SK-N-SH (cell line): Measurements from ENCODE around the gene AFF3. TPM values are rescaled to one million over a fixed set of nuclear protein-coding genes. Genes with fewer than 3 reads are reported as not detected.

ENCODE experiments used
- CTCF ChIA-PET: fragments of 300-600, 350-600 bp; formaldehyde crosslinking; extraction: SDS; loops from one replicate; lab custom pipeline; 2021; lab: Yijun Ruan, JAX
- POLR2A ChIA-PET: fragments of 350-600 bp; sonication (Branson Sonifier 250); formaldehyde crosslinking; extraction: SDS; loops from one replicate; lab custom pipeline; 2020; ENCODE audit warnings: antibody characterized with exemption, inconsistent platforms; lab: Yijun Ruan, JAX
- DNase-seq: peaks from one replicate; pipeline ENCODE4 v3.0.0; 2012
- H2AFZ ChIP-seq: fragments of 200-600 bp; sonication (generic); 2 replicates; pipeline ENCODE4 v1.8.1; 2016; ENCODE audit warnings: antibody characterized with exemption, mild to moderate bottlenecking, low read depth
- H3F3A ChIP-seq: fragments of 200-600 bp; sonication (generic); replicated peaks from 2 replicates; pipeline ENCODE3; 2016; ENCODE audit warnings: antibody characterized with exemption, mild to moderate bottlenecking; ENCODE audit not compliant: insufficient read depth
- H3K27ac ChIP-seq, 2 experiments: fragments of 200-500 bp in 1 of 2; fragments of 200-600 bp in 1 of 2; sonication (Bioruptor generic) in 1 of 2; sonication (generic), shearing (Covaris generic) in 1 of 2; 2 replicates each; pipeline versions ENCODE4 v1.5.1 to v1.6.1; 2014 to 2016; ENCODE audit warnings: low read depth in 2 of 2, inconsistent platforms in 1 of 2, low read length in 1 of 2, mild to moderate bottlenecking in 1 of 2, mixed read lengths in 1 of 2
- H3K27me3 ChIP-seq: fragments of 200-600 bp; sonication (generic), shearing (Covaris generic); 2 replicates; pipeline ENCODE4 v1.6.1; 2016; ENCODE audit warnings: mixed run types; ENCODE audit not compliant: insufficient read depth
- H3K36me3 ChIP-seq, 2 experiments: fragments of 200-500 bp in 1 of 2; fragments of 200-600 bp in 1 of 2; sonication (Bioruptor generic) in 1 of 2; sonication (generic) in 1 of 2; replicated peaks in 1 of 2; 2 replicates each; pipeline versions ENCODE3 to v1.5.1; 2014 to 2016; ENCODE audit warnings: low read length in 1 of 2, mild to moderate bottlenecking in 1 of 2; ENCODE audit not compliant: insufficient read depth in 2 of 2, control insufficient read depth in 1 of 2
- H3K4me1 ChIP-seq, 2 experiments: fragments of 200-500 bp in 1 of 2; fragments of 200-600 bp in 1 of 2; sonication (Bioruptor generic) in 1 of 2; sonication (generic), shearing (Covaris generic) in 1 of 2; 2 replicates each; pipeline versions ENCODE4 v1.5.1 to v1.6.1; 2014 to 2016; ENCODE audit warnings: low read depth in 1 of 2, low read length in 1 of 2, mixed run types in 1 of 2; ENCODE audit not compliant: insufficient read depth in 2 of 2, control insufficient read depth in 1 of 2
- H3K4me2 ChIP-seq: fragments of 200-600 bp; sonication (generic), shearing (Covaris generic); 2 replicates; pipeline ENCODE4 v1.6.1; 2017; ENCODE audit warnings: mixed run types
- H3K4me3 ChIP-seq, 2 experiments: fragments of 200-500 bp in 1 of 2; fragments of 200-600 bp in 1 of 2; sonication (Bioruptor generic) in 1 of 2; sonication (generic), shearing (Covaris generic) in 1 of 2; 2 replicates each; pipeline versions ENCODE4 v1.5.1 to v1.8.1; 2014 to 2016; ENCODE audit warnings: low read depth in 2 of 2, inconsistent platforms in 1 of 2, low read length in 1 of 2, mild to moderate bottlenecking in 1 of 2, mixed read lengths in 1 of 2, moderate library complexity in 1 of 2
- H3K79me2 ChIP-seq: fragments of 200-600 bp; sonication (generic); 2 replicates; pipeline ENCODE4 v1.8.1; 2017; ENCODE audit warnings: mild to moderate bottlenecking; ENCODE audit not compliant: insufficient read depth
- H3K9ac ChIP-seq: fragments of 200-600 bp; sonication (generic); 2 replicates; pipeline ENCODE4 v1.6.1; 2017; ENCODE audit warnings: mixed run types
- H3K9me2 ChIP-seq: fragments of 200-600 bp; sonication (generic); 2 replicates; pipeline ENCODE4 v1.6.1; 2017; ENCODE audit warnings: mixed run types
- H3K9me3 ChIP-seq: fragments of 200-600 bp; sonication (generic); 2 replicates; pipeline ENCODE4 v1.6.1; 2017; ENCODE audit warnings: mixed run types, mild to moderate bottlenecking, moderate library complexity
- H4K20me1 ChIP-seq: fragments of 200-600 bp; sonication (generic); 2 replicates; pipeline ENCODE4 v1.6.1; 2017; ENCODE audit warnings: mild to moderate bottlenecking, mixed run types; ENCODE audit not compliant: insufficient read depth
- CHD2 ChIP-seq: fragments of 150-350 bp; IDR thresholded peaks from 2 replicates; pipeline ENCODE4 v1.6.1; 2018; ENCODE audit warnings: low read length; ENCODE audit not compliant: partially characterized antibody
- EP300 ChIP-seq, 2 experiments: IDR thresholded peaks; 2 replicates each; pipeline versions ENCODE4 v1.4.0 to v1.6.1; 2012; ENCODE audit warnings: borderline replicate concordance in 1 of 2, low read depth in 1 of 2, low read length in 1 of 2
- FOSL2 ChIP-seq: IDR thresholded peaks from 2 replicates; pipeline ENCODE4 v1.4.0; 2012; ENCODE audit warnings: low read depth, mild to moderate bottlenecking, moderate library complexity, borderline replicate concordance
- FOXJ3 ChIP-seq: sonication (generic); formaldehyde crosslinking; IDR thresholded peaks from 2 replicates; pipeline ENCODE4 v1.5.1; 2020; ENCODE audit warnings: mild to moderate bottlenecking, missing genetic modification reagents
- FOXM1 ChIP-seq: IDR thresholded peaks from 2 replicates; pipeline ENCODE4 v1.4.0; 2012; ENCODE audit warnings: low read depth, mild to moderate bottlenecking
- GATA2 ChIP-seq: sonication (generic); formaldehyde crosslinking; IDR thresholded peaks from 2 replicates; pipeline ENCODE4 v1.5.0; 2020; ENCODE audit warnings: mild to moderate bottlenecking, missing genetic modification reagents
- JUND ChIP-seq: IDR thresholded peaks from 2 replicates; pipeline ENCODE4 v1.4.0; 2012
- MEF2A ChIP-seq: IDR thresholded peaks from 2 replicates; pipeline ENCODE4 v1.4.0; 2012; ENCODE audit warnings: low read depth, borderline replicate concordance
- MXI1 ChIP-seq: IDR thresholded peaks from 2 replicates; pipeline ENCODE4 v1.6.1; 2012; ENCODE audit warnings: mild to moderate bottlenecking, low read depth, low read length, improper control_type of control experiment
- RCOR1 ChIP-seq: fragments of 150-350 bp; IDR thresholded peaks from 2 replicates; pipeline ENCODE4 v1.6.1; 2017; ENCODE audit warnings: antibody characterized with exemption, low read length
- RXRA ChIP-seq: IDR thresholded peaks from 2 replicates; pipeline ENCODE4 v1.4.0; 2012; ENCODE audit warnings: low read depth, mild to moderate bottlenecking, borderline replicate concordance
- TAF1 ChIP-seq: IDR thresholded peaks from 2 replicates; pipeline ENCODE4 v1.6.1; 2012; ENCODE audit warnings: low read depth, mild to moderate bottlenecking, low read length, moderate library complexity, borderline replicate concordance
- TCF12 ChIP-seq: IDR thresholded peaks from 2 replicates; pipeline ENCODE4 v1.4.0; 2012
- TEAD4 ChIP-seq: IDR thresholded peaks from 2 replicates; pipeline ENCODE4 v1.4.0; 2012; ENCODE audit warnings: mild to moderate bottlenecking, borderline replicate concordance; ENCODE audit not compliant: insufficient read depth
- WGBS: methylation state at CpG from one replicate; pipeline ENCODE4 v1.1.6; 2017; ENCODE audit warnings: low lambda C conversion rate; 5-methylcytosine and 5-hydroxymethylcytosine counted together
- polyA plus RNA-seq, 3 experiments: library from polyadenylated mRNA; depleted of rRNA; stranded (reverse); fragments of >200 nt; gene quantifications; 2 replicates each; pipeline ENCODE4 v1.2.3, GENCODE V29; 2012
- TF ChIP-seq, protein P1 (sequence below): IDR thresholded peaks from 2 replicates; pipeline ENCODE4 v1.4.0; 2012; ENCODE audit warnings: low read depth, borderline replicate concordance
- TF ChIP-seq, protein P2 (sequence below): fragments of 150-350 bp; IDR thresholded peaks from 2 replicates; pipeline ENCODE4 v1.6.1; 2017; ENCODE audit warnings: antibody characterized with exemption, low read length, low read depth, borderline replicate concordance

AFF3 gene
- polyA plus RNA-seq, 1 of the 3 experiments (the other 2 are of a cell fraction) = 0.36 TPM

DNA sequence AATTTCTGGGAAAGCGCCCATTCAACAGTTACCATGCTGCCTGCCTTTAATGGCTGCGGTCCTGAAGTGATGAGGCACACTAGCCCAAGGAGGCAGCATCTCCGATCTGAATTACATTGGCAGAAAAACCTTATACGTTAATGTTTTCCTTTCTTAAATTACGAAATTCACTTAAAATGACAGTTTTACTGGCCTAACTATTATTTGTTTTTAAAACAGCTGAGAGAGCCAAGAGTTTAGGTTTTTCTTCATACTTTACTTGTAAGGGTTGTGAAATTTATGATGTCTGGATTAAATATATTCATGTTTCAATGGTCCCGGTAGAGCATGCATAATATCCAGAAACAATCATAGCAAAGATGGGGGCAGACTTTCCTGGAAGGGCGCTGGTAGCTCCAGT lies 537.4 kb downstream of the AFF3 start:
- no peaks in the 10 kb centered on the region for H3F3A ChIP-seq
- H3K4me3 ChIP-seq = no peak overlapping the region
- no peak for DNase-seq
- no peak overlapping the region for H3K4me2 ChIP-seq
- WGBS = 76% methylated on average over 7 of the region's 7 CpGs
- H3K27me3 ChIP-seq = no peaks in the 10 kb centered on the region
- no peak for TF ChIP-seq MXI1
- CTCF ChIA-PET = interaction anchor here (0.9 kb wide), 1 partner anchor 658 kb away, joined by 3 read pairs; no protein-coding TSS in a partner anchor
- no peaks in the 10 kb centered on the region for H3K9me2 ChIP-seq
- POLR2A ChIA-PET = no interaction called here
- H3K36me3 ChIP-seq = no peaks in the 10 kb centered on the region
- no peak overlapping the region for H3K27ac ChIP-seq
- no peak overlapping the region for H2AFZ ChIP-seq
- no peaks in the 10 kb centered on the region for H3K9me3 ChIP-seq
- H3K9ac ChIP-seq = no peak overlapping the region
- H4K20me1 ChIP-seq = no peaks in the 10 kb centered on the region
- H3K79me2 ChIP-seq = no peaks in the 10 kb centered on the region
- peaks cover 0 to 16% of the 10 kb centered on the region in 2 experiments; a peak in 2 of 4 replicates for H3K4me1 ChIP-seq

DNA sequence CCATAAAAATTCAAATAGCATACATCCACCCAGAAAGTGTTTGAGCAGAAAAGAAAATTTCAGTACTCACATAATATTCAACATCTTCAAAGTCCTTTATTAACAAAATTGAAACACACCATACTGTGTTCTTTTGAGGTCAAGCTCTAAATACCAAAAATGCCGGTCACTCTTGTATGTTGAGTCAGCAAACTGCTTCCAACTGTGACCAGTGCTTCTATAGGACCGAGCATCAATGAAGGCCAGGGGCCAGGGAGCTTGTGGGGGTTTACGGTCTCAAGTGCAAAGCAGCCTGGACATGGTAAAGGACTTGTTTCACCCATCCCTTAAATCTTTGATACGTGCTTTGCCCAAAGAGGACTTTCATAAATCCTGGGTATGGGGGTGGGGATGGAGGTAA lies 539.9 kb downstream of the AFF3 start:
- H4K20me1 ChIP-seq = no peaks in the 10 kb centered on the region
- CTCF ChIA-PET = interaction anchor here (0.6 to 1.3 kb wide), 3 partner anchors 10 to 79 kb away, joined by 3 to 5 read pairs (median 3); no protein-coding TSS in a partner anchor

More for the DNA sequence above, 539.9 kb downstream of the AFF3 start:
- H3K27ac ChIP-seq = no peak overlapping the region
- H3K27me3 ChIP-seq = no peaks in the 10 kb centered on the region
- H3K9me2 ChIP-seq = no peaks in the 10 kb centered on the region
- H2AFZ ChIP-seq = no peak overlapping the region
- no peak overlapping the region for H3K4me2 ChIP-seq
- 88% methylated on average over 4 of the region's 4 CpGs for WGBS
- H3K9ac ChIP-seq = no peak overlapping the region
- no peaks in the 10 kb centered on the region for H3K36me3 ChIP-seq
- H3K4me1 ChIP-seq = peaks cover 0 to 15% of the 10 kb centered on the region in 2 experiments; a peak in 2 of 4 replicates
- POLR2A ChIA-PET = no interaction called here
- TF ChIP-seq, protein P1, sequence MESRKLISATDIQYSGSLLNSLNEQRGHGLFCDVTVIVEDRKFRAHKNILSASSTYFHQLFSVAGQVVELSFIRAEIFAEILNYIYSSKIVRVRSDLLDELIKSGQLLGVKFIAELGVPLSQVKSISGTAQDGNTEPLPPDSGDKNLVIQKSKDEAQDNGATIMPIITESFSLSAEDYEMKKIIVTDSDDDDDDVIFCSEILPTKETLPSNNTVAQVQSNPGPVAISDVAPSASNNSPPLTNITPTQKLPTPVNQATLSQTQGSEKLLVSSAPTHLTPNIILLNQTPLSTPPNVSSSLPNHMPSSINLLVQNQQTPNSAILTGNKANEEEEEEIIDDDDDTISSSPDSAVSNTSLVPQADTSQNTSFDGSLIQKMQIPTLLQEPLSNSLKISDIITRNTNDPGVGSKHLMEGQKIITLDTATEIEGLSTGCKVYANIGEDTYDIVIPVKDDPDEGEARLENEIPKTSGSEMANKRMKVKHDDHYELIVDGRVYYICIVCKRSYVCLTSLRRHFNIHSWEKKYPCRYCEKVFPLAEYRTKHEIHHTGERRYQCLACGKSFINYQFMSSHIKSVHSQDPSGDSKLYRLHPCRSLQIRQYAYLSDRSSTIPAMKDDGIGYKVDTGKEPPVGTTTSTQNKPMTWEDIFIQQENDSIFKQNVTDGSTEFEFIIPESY = no peak
- TF ChIP-seq FOXM1 (no peak), EP300 (IDR thresholded peaks at IDR 0.05; ENCODE audit: borderline replicate concordance in 1 of 2, low read depth in 1 of 2, low read length in 1 of 2) (0 out of 4 replicates have a peak, but pooled peaks of 1 of the 2 experiments have one; percentile 34), RCOR1 (no peak), GATA2 (CRISPR knock-in tag) (no peak), JUND (no peak), TEAD4 (peak; percentile 38; the same call in 1 of the 2 replicates), RXRA (no peak; the same call in 1 of the 2 replicates), TAF1 (no peak), FOSL2 (peak; percentile 39; the same call in 1 of the 2 replicates), TCF12 (peak; percentile 37), MEF2A (no peak), MXI1 (no peak), FOXJ3 (CRISPR knock-in tag) (no peak), CHD2 (no peak)
- TF ChIP-seq, protein P2, sequence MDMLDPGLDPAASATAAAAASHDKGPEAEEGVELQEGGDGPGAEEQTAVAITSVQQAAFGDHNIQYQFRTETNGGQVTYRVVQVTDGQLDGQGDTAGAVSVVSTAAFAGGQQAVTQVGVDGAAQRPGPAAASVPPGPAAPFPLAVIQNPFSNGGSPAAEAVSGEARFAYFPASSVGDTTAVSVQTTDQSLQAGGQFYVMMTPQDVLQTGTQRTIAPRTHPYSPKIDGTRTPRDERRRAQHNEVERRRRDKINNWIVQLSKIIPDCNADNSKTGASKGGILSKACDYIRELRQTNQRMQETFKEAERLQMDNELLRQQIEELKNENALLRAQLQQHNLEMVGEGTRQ = no peak
- TF ChIP-seq, all 33 proteins: peak for 4
- DNase-seq = no peak
- no peak overlapping the region for H3K4me3 ChIP-seq
- H3K79me2 ChIP-seq = no peaks in the 10 kb centered on the region
- no peaks in the 10 kb centered on the region for H3K9me3 ChIP-seq
- no peaks in the 10 kb centered on the region for H3F3A ChIP-seq
